Stimulated activated CD4-positive, alpha-beta T cell treated with anti-CD3 and anti-CD28 coated beads, TNF-alpha, amount 100 ng/mL, for 48 hours (primary cell): Measurements from ENCODE around the gene ZNF534.
"Not testable (repeated sequence)": the region's sequence is repeated elsewhere in the genome, so short reads cannot be mapped to it uniquely, and the experiment has no call there.

Source experiments
- DNase-seq, 3 donors: peaks; one replicate each; pipeline ENCODE4 v3.0.0-alpha.2; 2020; ENCODE audit warnings: low read depth in 3 of 3

Gene ZNF534

GRCh38 chr19:52498571-52498970 lies 69.6 kb downstream of the ZNF534 start:
- DNase-seq = no peak

- DNase-seq = not testable (repeated sequence)
Observed at GRCh38 chr19:52500474-52500873, 71.5 kb downstream of the ZNF534 start.

DNA sequence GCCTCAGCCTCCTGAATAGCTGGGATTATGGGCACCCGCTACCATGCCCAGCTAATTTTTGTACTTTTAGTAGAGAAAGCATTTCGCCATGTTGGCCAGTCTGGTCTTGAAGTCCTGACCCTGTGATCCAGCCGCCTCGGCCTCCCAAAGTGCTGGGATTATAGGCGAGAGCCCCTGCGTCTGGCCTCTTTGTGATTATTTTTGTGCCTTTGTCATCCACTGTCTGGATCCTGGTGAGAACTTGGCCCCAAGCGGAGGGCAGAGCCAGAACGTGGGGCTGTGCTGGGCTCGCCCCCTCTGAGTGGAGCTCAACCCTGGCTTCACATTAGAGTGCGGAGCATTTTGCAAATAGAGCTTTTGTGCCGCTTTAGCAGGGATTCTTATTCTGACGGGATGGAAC lies 72.0 kb downstream of the ZNF534 start:
- DNase-seq = not testable (repeated sequence)
